SK-N-SH (cell line): ENCODE results near the gene ERBB2. TPM values are rescaled to one million over a fixed set of nuclear protein-coding genes. Genes with fewer than 3 reads are reported as not detected.

Source experiments
- CTCF ChIA-PET: fragments of 300-600, 350-600 bp; formaldehyde crosslinking; extraction: SDS; loops from one replicate; lab custom pipeline; 2021; lab: Yijun Ruan, JAX
- POLR2A ChIA-PET: fragments of 350-600 bp; sonication (Branson Sonifier 250); formaldehyde crosslinking; extraction: SDS; loops from one replicate; lab custom pipeline; 2020; ENCODE audit warnings: antibody characterized with exemption, inconsistent platforms; lab: Yijun Ruan, JAX
- DNase-seq: peaks from one replicate; pipeline ENCODE4 v3.0.0; 2012
- H2AFZ ChIP-seq: fragments of 200-600 bp; sonication (generic); 2 replicates; pipeline ENCODE4 v1.8.1; 2016; ENCODE audit warnings: antibody characterized with exemption, mild to moderate bottlenecking, low read depth
- H3F3A ChIP-seq: fragments of 200-600 bp; sonication (generic); replicated peaks from 2 replicates; pipeline ENCODE3; 2016; ENCODE audit warnings: antibody characterized with exemption, mild to moderate bottlenecking; ENCODE audit not compliant: insufficient read depth
- H3K27ac ChIP-seq, 2 experiments: fragments of 200-500 bp in 1 of 2; fragments of 200-600 bp in 1 of 2; sonication (Bioruptor generic) in 1 of 2; sonication (generic), shearing (Covaris generic) in 1 of 2; 2 replicates each; pipeline versions ENCODE4 v1.5.1 to v1.6.1; 2014 to 2016; ENCODE audit warnings: low read depth in 2 of 2, inconsistent platforms in 1 of 2, low read length in 1 of 2, mild to moderate bottlenecking in 1 of 2, mixed read lengths in 1 of 2
- H3K27me3 ChIP-seq: fragments of 200-600 bp; sonication (generic), shearing (Covaris generic); 2 replicates; pipeline ENCODE4 v1.6.1; 2016; ENCODE audit warnings: mixed run types; ENCODE audit not compliant: insufficient read depth
- H3K36me3 ChIP-seq, 2 experiments: fragments of 200-500 bp in 1 of 2; fragments of 200-600 bp in 1 of 2; sonication (Bioruptor generic) in 1 of 2; sonication (generic) in 1 of 2; replicated peaks in 1 of 2; 2 replicates each; pipeline versions ENCODE3 to v1.5.1; 2014 to 2016; ENCODE audit warnings: low read length in 1 of 2, mild to moderate bottlenecking in 1 of 2; ENCODE audit not compliant: insufficient read depth in 2 of 2, control insufficient read depth in 1 of 2
- H3K4me1 ChIP-seq, 2 experiments: fragments of 200-500 bp in 1 of 2; fragments of 200-600 bp in 1 of 2; sonication (Bioruptor generic) in 1 of 2; sonication (generic), shearing (Covaris generic) in 1 of 2; 2 replicates each; pipeline versions ENCODE4 v1.5.1 to v1.6.1; 2014 to 2016; ENCODE audit warnings: low read depth in 1 of 2, low read length in 1 of 2, mixed run types in 1 of 2; ENCODE audit not compliant: insufficient read depth in 2 of 2, control insufficient read depth in 1 of 2
- H3K4me2 ChIP-seq: fragments of 200-600 bp; sonication (generic), shearing (Covaris generic); 2 replicates; pipeline ENCODE4 v1.6.1; 2017; ENCODE audit warnings: mixed run types
- H3K4me3 ChIP-seq, 2 experiments: fragments of 200-500 bp in 1 of 2; fragments of 200-600 bp in 1 of 2; sonication (Bioruptor generic) in 1 of 2; sonication (generic), shearing (Covaris generic) in 1 of 2; 2 replicates each; pipeline versions ENCODE4 v1.5.1 to v1.8.1; 2014 to 2016; ENCODE audit warnings: low read depth in 2 of 2, inconsistent platforms in 1 of 2, low read length in 1 of 2, mild to moderate bottlenecking in 1 of 2, mixed read lengths in 1 of 2, moderate library complexity in 1 of 2
- H3K79me2 ChIP-seq: fragments of 200-600 bp; sonication (generic); 2 replicates; pipeline ENCODE4 v1.8.1; 2017; ENCODE audit warnings: mild to moderate bottlenecking; ENCODE audit not compliant: insufficient read depth
- H3K9ac ChIP-seq: fragments of 200-600 bp; sonication (generic); 2 replicates; pipeline ENCODE4 v1.6.1; 2017; ENCODE audit warnings: mixed run types
- H3K9me2 ChIP-seq: fragments of 200-600 bp; sonication (generic); 2 replicates; pipeline ENCODE4 v1.6.1; 2017; ENCODE audit warnings: mixed run types
- H3K9me3 ChIP-seq: fragments of 200-600 bp; sonication (generic); 2 replicates; pipeline ENCODE4 v1.6.1; 2017; ENCODE audit warnings: mixed run types, mild to moderate bottlenecking, moderate library complexity
- H4K20me1 ChIP-seq: fragments of 200-600 bp; sonication (generic); 2 replicates; pipeline ENCODE4 v1.6.1; 2017; ENCODE audit warnings: mild to moderate bottlenecking, mixed run types; ENCODE audit not compliant: insufficient read depth
- CHD2 ChIP-seq: fragments of 150-350 bp; IDR thresholded peaks from 2 replicates; pipeline ENCODE4 v1.6.1; 2018; ENCODE audit warnings: low read length; ENCODE audit not compliant: partially characterized antibody
- EZH2phosphoT487 ChIP-seq: fragments of 200-600 bp; sonication (generic); IDR thresholded peaks from 2 replicates; pipeline ENCODE4 v1.6.1; 2017; ENCODE audit warnings: low read depth, mixed run types, mild to moderate bottlenecking, antibody characterized with exemption, moderate library complexity, borderline replicate concordance
- FOXJ3 ChIP-seq: sonication (generic); formaldehyde crosslinking; IDR thresholded peaks from 2 replicates; pipeline ENCODE4 v1.5.1; 2020; ENCODE audit warnings: mild to moderate bottlenecking, missing genetic modification reagents
- FOXM1 ChIP-seq: IDR thresholded peaks from 2 replicates; pipeline ENCODE4 v1.4.0; 2012; ENCODE audit warnings: low read depth, mild to moderate bottlenecking
- IRF3 ChIP-seq: fragments of 150-350 bp; IDR thresholded peaks from 2 replicates; pipeline ENCODE4 v1.6.1; 2016; ENCODE audit warnings: mild to moderate bottlenecking, low read depth, low read length
- JUND ChIP-seq: IDR thresholded peaks from 2 replicates; pipeline ENCODE4 v1.4.0; 2012
- NRF1 ChIP-seq: IDR thresholded peaks from 2 replicates; pipeline ENCODE4 v1.6.1; 2012; ENCODE audit warnings: low read depth, mild to moderate bottlenecking, low read length
- POLR2AphosphoS5 ChIP-seq: IDR thresholded peaks from 2 replicates; pipeline ENCODE4 v1.6.1; 2012; ENCODE audit warnings: low read depth, low read length
- REST ChIP-seq: IDR thresholded peaks from 2 replicates; pipeline ENCODE4 v1.6.1; 2012; ENCODE audit warnings: mild to moderate bottlenecking, low read depth, low read length, moderate library complexity
- TCF12 ChIP-seq: IDR thresholded peaks from 2 replicates; pipeline ENCODE4 v1.4.0; 2012
- USF1 ChIP-seq: IDR thresholded peaks from 2 replicates; pipeline ENCODE4 v1.4.0; 2012; ENCODE audit warnings: low read depth, borderline replicate concordance
- WGBS: methylation state at CpG from one replicate; pipeline ENCODE4 v1.1.6; 2017; ENCODE audit warnings: low lambda C conversion rate; 5-methylcytosine and 5-hydroxymethylcytosine counted together
- polyA plus RNA-seq, 3 experiments: library from polyadenylated mRNA; depleted of rRNA; stranded (reverse); fragments of >200 nt; gene quantifications; 2 replicates each; pipeline ENCODE4 v1.2.3, GENCODE V29; 2012

Gene ERBB2
- polyA plus RNA-seq, 1 of the 3 experiments (the other 2 are of a cell fraction), result 1.9 TPM

DNA sequence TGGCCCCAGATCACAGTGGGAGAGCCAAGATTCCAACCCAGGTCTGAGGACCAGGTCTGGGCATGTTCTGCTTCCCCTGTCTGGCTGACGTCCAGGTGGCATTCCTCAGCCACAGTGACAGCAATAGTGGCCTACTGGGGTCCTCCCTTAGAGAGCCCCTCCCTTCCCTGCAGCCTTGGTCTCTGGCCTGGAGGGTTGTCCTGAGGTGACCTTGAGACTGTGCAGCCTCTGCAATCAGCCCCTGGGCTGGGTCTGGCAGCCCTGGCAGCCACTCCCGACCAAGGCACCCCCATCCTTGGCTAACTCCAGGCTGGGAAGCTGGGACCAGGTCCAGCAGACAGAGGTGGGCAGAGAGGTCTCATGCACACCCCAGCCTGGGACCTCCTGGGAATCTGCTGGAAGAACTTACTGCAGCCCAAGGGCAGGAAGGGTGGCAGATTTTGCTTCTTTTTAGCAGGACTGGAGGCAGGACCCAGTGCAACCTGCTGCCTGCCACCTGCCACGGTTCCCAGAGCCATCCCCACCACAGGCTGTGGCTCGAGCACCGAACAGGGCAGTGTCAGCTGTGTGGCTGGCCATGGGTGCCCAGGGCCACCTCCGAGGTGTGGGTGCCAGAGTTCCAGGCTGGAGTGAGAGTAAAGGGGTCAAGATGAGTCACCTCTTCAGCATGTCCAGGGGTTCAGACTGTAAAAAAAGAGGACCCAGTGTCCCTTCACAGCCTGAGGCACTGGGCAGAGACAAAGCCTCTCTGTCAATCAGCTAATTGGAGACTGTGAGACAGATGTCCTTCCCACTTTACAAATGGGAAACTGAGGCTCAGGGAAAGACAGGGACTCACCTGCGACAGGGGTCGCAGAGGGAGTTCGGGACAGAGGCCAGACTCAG, 50.5 kb downstream of the ERBB2 start:
- no peaks in the 10 kb centered on the region for H3K36me3 ChIP-seq
- no peak overlapping the region for H3K4me2 ChIP-seq
- no peak overlapping the region for H3K27ac ChIP-seq
- WGBS, result 40% methylated on average over 5 of the region's 9 CpGs
- H3K9me2 ChIP-seq, result no peaks in the 10 kb centered on the region
- H3F3A ChIP-seq, result peaks cover 5% of the 10 kb centered on the region
- POLR2A ChIA-PET, result interaction anchor here (1.8 kb wide), 1 partner anchor 129 kb away, joined by 5 read pairs; no protein-coding TSS in a partner anchor
- H3K9me3 ChIP-seq, result no peaks in the 10 kb centered on the region
- no peaks in the 10 kb centered on the region for H3K79me2 ChIP-seq
- no peaks in the 10 kb centered on the region for H3K27me3 ChIP-seq
- DNase-seq, result peak; percentile 45
- CTCF ChIA-PET, result interaction anchor here (0.9 to 4.1 kb wide), 6 partner anchors 13 to 128 kb away, joined by 3 to 28 read pairs (median 4); partner anchors contain the start of genes MIEN1 and PNMT
- H3K4me1 ChIP-seq, result peaks cover 0 to 12% of the 10 kb centered on the region in 2 experiments; a peak in 1 of 4 replicates
- no peak overlapping the region for H2AFZ ChIP-seq
- no peaks in the 10 kb centered on the region for H4K20me1 ChIP-seq
- H3K9ac ChIP-seq, result no peak overlapping the region
- H3K4me3 ChIP-seq, result no peak overlapping the region
- TF ChIP-seq FOXJ3 (CRISPR knock-in tag) (no peak), JUND (no peak), REST (no peak), TCF12 (no peak)
- TF ChIP-seq, all 33 proteins: peak for 0

DNA sequence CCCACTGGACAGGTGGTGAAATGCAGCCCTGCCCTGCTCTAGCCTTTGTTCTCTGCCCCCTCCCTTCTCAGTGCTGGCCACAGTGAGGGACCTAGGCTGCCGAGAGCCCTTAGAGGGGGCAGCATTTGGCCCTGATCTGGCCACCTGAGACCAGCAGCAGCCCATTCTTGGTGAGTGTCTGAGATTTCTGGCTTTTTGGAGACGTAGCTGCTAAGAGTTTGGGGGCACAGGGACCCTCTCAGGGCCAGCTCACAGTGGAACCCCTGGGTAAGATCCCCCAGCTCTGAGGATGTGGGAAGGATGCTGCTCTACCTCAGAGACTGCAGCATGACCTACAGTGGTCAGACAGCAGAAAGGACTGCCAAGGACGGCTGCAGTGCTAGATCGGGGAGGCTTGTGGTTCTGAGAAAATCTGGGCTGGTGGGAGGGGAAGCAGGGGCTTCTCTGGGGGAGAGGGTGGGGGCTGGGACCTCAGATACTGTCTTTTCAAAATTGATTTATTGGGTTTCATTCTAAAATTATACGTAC, 51.2 kb downstream of the ERBB2 start:
- H2AFZ ChIP-seq, result no peak overlapping the region
- no peak overlapping the region for H3K4me2 ChIP-seq
- H3K9me2 ChIP-seq, result no peaks in the 10 kb centered on the region
- no peaks in the 10 kb centered on the region for H3K36me3 ChIP-seq
- 67% methylated on average over 3 of the region's 5 CpGs for WGBS
- H4K20me1 ChIP-seq, result no peaks in the 10 kb centered on the region
- H3K79me2 ChIP-seq, result no peaks in the 10 kb centered on the region
- H3K27me3 ChIP-seq, result no peaks in the 10 kb centered on the region
- no peak overlapping the region for H3K9ac ChIP-seq
- ChIA-PET POLR2A (interaction anchor here (1.8 kb wide), 1 partner anchor 129 kb away, joined by 5 read pairs; no protein-coding TSS in a partner anchor), CTCF (interaction anchor here (1.0 to 4.1 kb wide), 3 partner anchors 21 to 129 kb away, joined by 4 to 28 read pairs (median 12); partner anchors contain the start of gene MIEN1)
- no peak overlapping the region for H3K27ac ChIP-seq
- H3K4me3 ChIP-seq, result no peak overlapping the region
- peaks cover 5% of the 10 kb centered on the region for H3F3A ChIP-seq
- DNase-seq, result no peak
- peaks cover 0 to 12% of the 10 kb centered on the region in 2 experiments; a peak in 1 of 4 replicates for H3K4me1 ChIP-seq
- no peaks in the 10 kb centered on the region for H3K9me3 ChIP-seq
- TF ChIP-seq POLR2AphosphoS5 (no peak), EZH2phosphoT487 (no peak), USF1 (no peak), JUND (no peak), FOXJ3 (CRISPR knock-in tag) (no peak), CHD2 (no peak), FOXM1 (no peak), REST (no peak), NRF1 (no peak), IRF3 (no peak), TCF12 (no peak)
